ENCODE data around the gene NUBP1.

NUBP1 gene

GRCh38 chr16:10743610-10744369 lies at the start of gene NUBP1:
Gene NUBP1 (plus strand): TSS chr16:10743842. CDS start chr16:10743864, 22 bp downstream.
- peak within 1 kb of the TSS; percentile 69 for H3K4me3 ChIP-seq (ENCODE audit: low read depth, low read length)
- no peak for TF ChIP-seq CTCF (IDR thresholded peaks at IDR 0.05; ENCODE audit: low read depth, low read length)
- peak; percentile 100 for DNase-seq (ENCODE audit: low read depth, low spot score)
- in situ Hi-C loops (cut with HindIII; ENCODE audit: low sequenced_read_pairs) = no loop called here

- no peak overlapping the region for H3K4me3 ChIP-seq (ENCODE audit: low read depth, low read length)
- TF ChIP-seq CTCF (IDR thresholded peaks at IDR 0.05; ENCODE audit: low read depth, low read length) = no peak
- in situ Hi-C loops (cut with HindIII; ENCODE audit: low sequenced_read_pairs) = no loop called here
- no peak for DNase-seq (ENCODE audit: low read depth, low spot score)
Observed at GRCh38 chr16:10693889-10694288, 49.8 kb upstream of the NUBP1 start.

DNA sequence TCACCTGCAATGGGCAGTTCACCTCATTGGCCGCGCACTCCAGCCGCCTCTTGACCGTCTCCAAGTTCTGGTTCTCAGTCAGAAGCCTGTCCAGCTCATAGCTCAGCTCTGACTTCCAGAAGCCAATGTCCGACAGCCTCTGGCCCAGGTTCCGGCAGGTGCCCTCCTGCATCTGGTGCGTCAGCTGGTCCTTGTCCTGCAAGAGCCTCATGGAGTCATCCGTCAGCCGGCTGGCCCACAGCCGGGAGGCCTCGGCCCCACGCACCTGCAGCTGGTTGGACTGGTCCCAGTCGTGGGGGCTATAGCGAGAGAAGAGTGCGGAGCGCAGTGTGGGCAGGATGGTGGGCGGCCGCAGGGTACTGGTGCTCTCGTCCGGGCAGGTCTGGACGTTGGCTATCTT lies 49.3 kb upstream of the NUBP1 start:
- H3K4me3 ChIP-seq (ENCODE audit: low read depth, low read length) = no peak overlapping the region
- no peak for DNase-seq (ENCODE audit: low read depth, low spot score)
- TF ChIP-seq CTCF (IDR thresholded peaks at IDR 0.05; ENCODE audit: low read depth, low read length) = no peak
- in situ Hi-C loops (cut with HindIII; ENCODE audit: low sequenced_read_pairs) = no loop called here

DNA sequence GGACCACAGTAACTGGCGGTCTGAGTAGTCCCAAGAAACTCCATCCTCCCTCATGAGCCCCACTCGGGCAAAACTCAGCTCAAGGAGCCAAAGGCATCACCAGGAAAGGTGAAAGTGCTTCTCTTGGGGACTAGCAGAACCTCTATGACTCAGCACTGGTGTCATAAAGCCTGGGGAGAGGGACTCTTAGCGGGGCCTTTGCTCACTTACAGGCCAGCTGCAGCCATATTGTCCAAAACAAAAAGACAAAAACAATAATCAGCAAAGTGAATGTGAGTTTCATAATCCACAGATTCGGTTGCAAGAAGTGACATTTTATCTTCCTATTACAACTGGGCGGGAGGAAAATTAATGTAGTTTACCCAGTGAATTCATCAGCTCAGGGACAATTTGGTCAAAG lies 48.8 kb upstream of the NUBP1 start, which contains the start of gene TEKT5:
Gene TEKT5 (minus strand): TSS at position 101 of the 400 bp plus-strand sequence. CDS start 57 bp downstream, at position 44.
- no peak within 1 kb of the TSS for H3K4me3 ChIP-seq (ENCODE audit: low read depth, low read length)
- no peak for TF ChIP-seq CTCF (IDR thresholded peaks at IDR 0.05; ENCODE audit: low read depth, low read length)
- in situ Hi-C loops (cut with HindIII; ENCODE audit: low sequenced_read_pairs) = no loop called here
- DNase-seq (ENCODE audit: low read depth, low spot score) = no peak

DNA sequence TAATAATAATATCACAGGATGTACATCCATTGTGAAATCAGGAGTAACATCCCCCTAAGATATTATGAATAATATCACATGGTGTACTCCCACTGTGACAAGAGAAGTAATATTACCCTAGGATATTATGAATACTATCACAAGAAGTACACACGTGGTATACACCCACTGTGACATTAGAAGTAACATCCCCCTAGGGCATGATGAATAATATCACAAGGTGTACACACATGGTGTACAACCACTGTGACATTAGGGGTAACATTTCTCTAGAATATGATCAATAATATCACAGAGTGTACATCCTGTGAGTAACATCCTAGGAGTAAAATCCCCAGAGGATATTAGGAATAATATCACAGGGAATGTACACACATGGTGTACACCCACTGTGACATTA lies 43.9 kb upstream of the NUBP1 start:
- no peak for DNase-seq (ENCODE audit: low read depth, low spot score)
- in situ Hi-C loops (cut with HindIII; ENCODE audit: low sequenced_read_pairs) = no loop called here
- no peak overlapping the region for H3K4me3 ChIP-seq (ENCODE audit: low read depth, low read length)
- TF ChIP-seq CTCF (IDR thresholded peaks at IDR 0.05; ENCODE audit: low read depth, low read length) = no peak

GRCh38 chr16:10708969-10709368 lies 34.7 kb upstream of the NUBP1 start:
- H3K4me3 ChIP-seq (ENCODE audit: low read depth, low read length) = no peak overlapping the region
- in situ Hi-C loops (cut with HindIII; ENCODE audit: low sequenced_read_pairs) = no loop called here
- no peak for DNase-seq (ENCODE audit: low read depth, low spot score)
- TF ChIP-seq CTCF (IDR thresholded peaks at IDR 0.05; ENCODE audit: low read depth, low read length) = no peak
